Measurements from ENCODE around the gene JTB.
A peak's percentile ranks its signal among the peaks of the same experiment; 100 is the strongest.

The JTB gene

DNA sequence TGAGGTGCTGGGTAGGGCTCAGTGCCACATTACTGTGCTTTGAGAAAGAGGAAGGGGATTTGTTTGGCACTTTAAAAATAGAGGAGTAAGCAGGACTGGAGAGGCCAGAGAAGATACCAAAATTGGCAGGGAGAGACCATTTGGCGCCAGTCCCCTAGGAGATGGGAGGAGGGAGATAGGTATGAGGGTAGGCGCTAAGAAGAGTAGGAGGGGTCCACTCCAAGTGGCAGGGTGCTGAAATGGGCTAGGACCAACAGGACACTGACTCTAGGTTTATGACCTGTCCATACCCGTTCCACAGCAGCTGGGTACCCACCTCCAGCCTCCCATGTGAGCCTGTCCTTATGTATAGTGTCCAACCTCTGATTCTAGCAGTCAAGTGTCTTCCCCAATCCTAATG lies 18.0 kb downstream of the JTB start:
- H3K4me3 ChIP-seq (ENCODE audit: low read length): no peak overlapping the region
- TF ChIP-seq, protein P1, sequence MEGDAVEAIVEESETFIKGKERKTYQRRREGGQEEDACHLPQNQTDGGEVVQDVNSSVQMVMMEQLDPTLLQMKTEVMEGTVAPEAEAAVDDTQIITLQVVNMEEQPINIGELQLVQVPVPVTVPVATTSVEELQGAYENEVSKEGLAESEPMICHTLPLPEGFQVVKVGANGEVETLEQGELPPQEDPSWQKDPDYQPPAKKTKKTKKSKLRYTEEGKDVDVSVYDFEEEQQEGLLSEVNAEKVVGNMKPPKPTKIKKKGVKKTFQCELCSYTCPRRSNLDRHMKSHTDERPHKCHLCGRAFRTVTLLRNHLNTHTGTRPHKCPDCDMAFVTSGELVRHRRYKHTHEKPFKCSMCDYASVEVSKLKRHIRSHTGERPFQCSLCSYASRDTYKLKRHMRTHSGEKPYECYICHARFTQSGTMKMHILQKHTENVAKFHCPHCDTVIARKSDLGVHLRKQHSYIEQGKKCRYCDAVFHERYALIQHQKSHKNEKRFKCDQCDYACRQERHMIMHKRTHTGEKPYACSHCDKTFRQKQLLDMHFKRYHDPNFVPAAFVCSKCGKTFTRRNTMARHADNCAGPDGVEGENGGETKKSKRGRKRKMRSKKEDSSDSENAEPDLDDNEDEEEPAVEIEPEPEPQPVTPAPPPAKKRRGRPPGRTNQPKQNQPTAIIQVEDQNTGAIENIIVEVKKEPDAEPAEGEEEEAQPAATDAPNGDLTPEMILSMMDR (IDR thresholded peaks at IDR 0.05; ENCODE audit: insufficient read depth, low read depth, low read length, missing control alignments): no peak
- DNase-seq (ENCODE audit: low read depth): no peak

DNA sequence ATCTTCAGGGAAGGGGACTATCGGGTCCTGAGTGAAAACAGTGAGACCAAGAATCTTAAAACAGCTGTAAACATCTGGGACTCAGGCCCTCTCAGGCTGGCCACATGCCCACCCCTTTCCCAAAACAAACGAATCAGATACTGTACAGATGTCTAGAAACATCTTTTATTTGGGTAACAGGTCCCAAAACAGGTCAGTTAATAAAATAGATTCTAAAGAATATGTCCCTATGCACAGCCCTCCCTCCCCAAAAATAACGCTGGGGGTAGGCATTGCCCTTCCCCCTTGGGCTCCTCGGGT lies 18.6 kb downstream of the JTB start:
- DNase-seq (ENCODE audit: low read depth): no peak
- H3K4me3 ChIP-seq (ENCODE audit: low read length): peak overlapping the region; percentile 15

DNA sequence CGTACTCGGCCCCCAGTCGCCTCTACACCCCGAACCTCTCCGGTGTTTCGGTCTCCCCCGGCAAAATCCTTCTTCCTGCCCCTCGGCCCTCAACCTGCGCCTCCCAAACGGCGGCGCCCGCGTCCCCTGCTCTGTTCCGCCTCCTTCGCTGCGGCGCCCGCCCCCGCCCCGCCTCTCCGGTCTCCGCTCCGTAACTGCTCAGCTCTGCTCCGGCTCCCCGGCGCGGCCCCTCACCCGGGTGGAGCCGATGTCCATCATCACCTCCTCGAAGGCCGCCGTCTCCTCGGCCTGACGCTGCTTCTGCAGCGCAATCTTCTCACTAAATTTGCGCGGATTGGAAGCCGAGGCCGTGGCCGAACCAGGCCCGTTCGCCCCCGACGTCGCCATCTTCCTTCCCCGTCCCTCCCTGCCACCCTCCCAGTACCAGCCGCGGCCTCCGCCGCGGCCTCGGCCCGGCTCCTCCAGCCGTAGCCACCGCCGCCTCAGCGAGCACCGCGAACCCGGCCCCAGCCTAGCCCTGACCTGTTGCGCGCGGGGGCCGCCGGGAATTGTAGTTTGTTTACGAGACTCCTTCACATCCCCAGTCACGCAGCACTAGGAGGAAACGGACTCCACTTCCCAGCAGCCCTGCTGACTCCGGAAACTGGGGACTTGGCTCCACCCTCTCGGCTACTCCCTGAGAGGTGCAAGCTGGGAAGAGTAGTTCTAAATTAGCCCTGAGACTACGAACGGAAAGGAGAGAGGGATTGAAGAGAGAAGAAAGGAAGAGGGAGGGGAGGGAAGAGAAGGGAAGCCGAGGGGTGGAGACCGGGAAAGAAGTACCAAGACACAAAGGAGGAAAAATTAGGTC lies 19.1 kb downstream of the JTB start, which contains the start of gene CRTC2:
Gene CRTC2 (minus strand): TSS at position 502 of the 850 bp plus-strand sequence. CDS start 115 bp downstream, at position 387.
- TF ChIP-seq, protein P1 (IDR thresholded peaks at IDR 0.05; ENCODE audit: insufficient read depth, low read depth, low read length, missing control alignments): no peak
- DNase-seq (ENCODE audit: low read depth): peak; percentile 99
- H3K4me3 ChIP-seq (ENCODE audit: low read length): peak within 1 kb of the TSS; percentile 96

More for the DNA sequence above, 18.6 kb downstream of the JTB start:
- TF ChIP-seq, protein P1 (IDR thresholded peaks at IDR 0.05; ENCODE audit: insufficient read depth, low read depth, low read length, missing control alignments): no peak

DNA sequence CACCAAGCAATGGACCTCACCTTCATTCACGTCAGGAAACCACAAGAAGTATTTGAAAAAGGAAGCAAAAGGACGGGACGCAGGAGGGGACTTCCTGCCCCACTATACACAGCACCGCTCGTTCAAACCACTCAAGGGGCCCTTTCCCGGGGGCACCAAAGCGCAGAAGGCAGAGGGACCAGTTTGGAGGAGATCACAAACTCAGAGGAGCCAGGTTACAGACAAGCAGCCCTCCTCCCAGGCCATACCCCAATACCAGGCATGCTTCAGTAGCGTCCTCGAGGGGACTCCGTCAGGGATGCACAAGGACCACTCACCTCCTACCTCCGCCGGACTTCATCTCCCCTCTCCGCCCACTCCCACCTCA lies 19.7 kb downstream of the JTB start:
- TF ChIP-seq, protein P1 (IDR thresholded peaks at IDR 0.05; ENCODE audit: insufficient read depth, low read depth, low read length, missing control alignments): no peak
- DNase-seq (ENCODE audit: low read depth): no peak
- peak overlapping the region; percentile 96 for H3K4me3 ChIP-seq (ENCODE audit: low read length)

DNA sequence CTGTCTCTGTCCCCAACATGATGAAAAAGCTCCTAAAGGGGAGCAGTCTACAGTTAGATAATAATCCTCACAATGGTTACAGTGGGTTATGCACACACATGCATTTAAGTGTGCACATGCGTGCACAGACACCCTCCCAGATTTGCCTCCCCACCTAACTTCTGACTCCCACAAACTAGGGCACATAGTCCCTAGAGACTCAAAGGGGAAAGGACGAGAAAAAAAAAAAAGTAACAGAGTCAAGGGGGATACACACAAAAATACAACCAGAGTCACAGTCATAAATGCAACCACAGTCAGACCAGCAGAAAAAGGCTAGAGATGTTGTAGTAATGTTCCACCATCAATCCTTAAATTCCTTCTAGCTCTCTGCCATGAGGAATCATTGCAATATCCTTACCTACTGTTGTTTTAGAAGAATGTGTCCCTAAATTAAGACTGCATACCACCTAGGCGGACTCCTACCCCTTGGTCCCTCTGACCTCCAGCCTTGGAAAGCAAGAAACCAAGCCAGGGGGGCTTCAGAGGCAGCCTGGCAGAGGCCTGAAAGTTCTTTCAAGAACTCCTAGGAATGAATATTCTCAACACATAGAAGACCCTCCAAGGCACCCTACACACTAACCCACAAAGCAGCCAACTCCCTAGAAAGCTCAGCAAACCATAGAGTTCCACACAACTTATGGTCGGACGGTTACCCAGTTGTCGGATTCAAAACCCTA lies 20.3 kb downstream of the JTB start:
- no peak for DNase-seq (ENCODE audit: low read depth)
- H3K4me3 ChIP-seq (ENCODE audit: low read length): peak overlapping the region; percentile 96
- TF ChIP-seq, protein P1 (IDR thresholded peaks at IDR 0.05; ENCODE audit: insufficient read depth, low read depth, low read length, missing control alignments): no peak

DNA sequence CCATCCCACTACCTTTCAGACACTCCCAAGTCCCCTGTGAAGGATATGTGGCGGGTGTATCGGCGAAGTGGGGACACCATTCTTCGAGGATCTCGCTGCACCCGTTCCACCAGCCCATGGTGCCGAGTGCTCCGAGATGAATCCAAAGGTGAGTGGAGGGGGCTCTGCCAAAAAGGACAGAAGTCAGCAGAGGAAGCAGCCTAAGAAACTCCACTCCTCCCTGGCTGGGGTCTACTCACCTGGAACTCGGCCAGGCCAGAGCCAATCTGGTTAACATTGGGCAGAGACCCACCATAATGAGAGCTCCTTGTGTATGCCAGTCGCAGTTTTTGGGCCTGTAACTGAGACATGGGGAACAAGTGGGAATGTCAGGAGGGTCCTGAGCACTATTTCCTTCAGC lies 22.6 kb downstream of the JTB start:
- TF ChIP-seq, protein P1 (IDR thresholded peaks at IDR 0.05; ENCODE audit: insufficient read depth, low read depth, low read length, missing control alignments): no peak
- no peak overlapping the region for H3K4me3 ChIP-seq (ENCODE audit: low read length)

More for the DNA sequence above, 22.6 kb downstream of the JTB start:
- no peak for DNase-seq (ENCODE audit: low read depth)

Data from epithelial cell of esophagus (primary cell).